ENCODE results near the gene SLC2A4.
"Not testable (repeated sequence)": the region's sequence is repeated elsewhere in the genome, so short reads cannot be mapped to it uniquely, and the experiment has no call there.

Gene SLC2A4

DNA sequence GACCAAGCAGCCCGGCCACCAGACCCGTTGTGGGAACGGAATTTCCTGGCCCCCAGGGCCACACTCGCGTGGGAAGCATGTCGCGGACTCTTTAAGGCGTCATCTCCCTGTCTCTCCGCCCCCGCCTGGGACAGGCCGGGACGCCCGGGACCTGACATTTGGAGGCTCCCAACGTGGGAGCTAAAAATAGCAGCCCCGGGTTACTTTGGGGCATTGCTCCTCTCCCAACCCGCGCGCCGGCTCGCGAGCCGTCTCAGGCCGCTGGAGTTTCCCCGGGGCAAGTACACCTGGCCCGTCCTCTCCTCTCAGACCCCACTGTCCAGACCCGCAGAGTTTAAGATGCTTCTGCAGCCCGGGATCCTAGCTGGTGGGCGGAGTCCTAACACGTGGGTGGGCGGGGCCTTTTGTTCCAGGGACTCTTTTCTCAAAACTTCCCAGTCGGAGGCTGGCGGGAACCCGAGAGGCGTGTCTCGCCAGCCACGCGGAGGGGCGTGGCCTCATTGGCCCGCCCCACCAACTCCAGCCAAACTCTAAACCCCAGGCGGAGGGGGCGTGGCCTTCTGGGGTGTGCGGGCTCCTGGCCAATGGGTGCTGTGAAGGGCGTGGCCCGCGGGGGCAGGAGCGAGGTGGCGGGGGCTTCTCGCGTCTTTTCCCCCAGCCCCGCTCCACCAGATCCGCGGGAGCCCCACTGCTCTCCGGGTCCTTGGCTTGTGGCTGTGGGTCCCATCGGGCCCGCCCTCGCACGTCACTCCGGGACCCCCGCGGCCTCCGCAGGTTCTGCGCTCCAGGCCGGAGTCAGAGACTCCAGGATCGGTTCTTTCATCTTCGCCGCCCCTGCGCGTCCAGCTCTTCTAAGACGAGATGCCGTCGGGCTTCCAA is at the start of gene SLC2A4:
TSS of gene SLC2A4 (plus strand) at position 645 of the 879 bp plus-strand sequence. CDS start at position 862, 217 bp downstream.
- peak; percentile 96 for DNase-seq

DNA sequence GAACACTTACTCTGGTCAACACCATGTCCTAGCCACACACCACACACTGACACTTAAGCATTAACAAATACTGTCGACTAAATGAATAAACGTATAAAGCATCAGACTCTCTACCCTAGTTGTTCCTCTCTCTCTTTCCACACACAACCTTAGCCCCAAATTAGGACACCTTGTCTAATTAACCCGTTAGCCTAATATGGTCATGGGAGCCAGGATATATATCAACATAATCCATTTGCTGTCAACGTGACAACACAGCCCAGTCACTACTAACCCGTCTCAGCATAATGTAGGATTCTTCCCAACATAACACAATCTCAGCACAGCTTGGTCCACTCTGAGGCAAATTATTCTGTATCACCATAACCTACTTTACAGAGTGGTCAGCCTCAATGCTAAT is 49.4 kb upstream of the SLC2A4 start:
- no peak for DNase-seq

DNA sequence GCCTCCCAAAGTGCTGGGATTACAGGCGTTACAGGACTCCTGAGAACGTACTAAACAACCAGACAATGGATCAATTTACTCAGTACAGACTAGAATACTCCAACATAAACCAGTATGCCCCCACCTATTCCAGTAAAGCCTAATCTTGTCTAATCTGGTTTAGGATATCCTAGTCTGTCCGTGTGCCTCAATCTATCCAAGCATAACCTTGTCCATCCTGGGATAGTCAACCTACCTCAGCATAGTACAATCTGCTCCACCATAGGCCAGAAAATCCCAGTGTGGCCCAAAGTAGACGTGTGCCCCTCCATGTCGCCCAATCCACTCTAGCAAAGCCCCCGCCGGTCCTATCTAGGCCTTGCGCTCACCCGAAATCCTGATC is 47.8 kb upstream of the SLC2A4 start:
- no peak for DNase-seq

DNA sequence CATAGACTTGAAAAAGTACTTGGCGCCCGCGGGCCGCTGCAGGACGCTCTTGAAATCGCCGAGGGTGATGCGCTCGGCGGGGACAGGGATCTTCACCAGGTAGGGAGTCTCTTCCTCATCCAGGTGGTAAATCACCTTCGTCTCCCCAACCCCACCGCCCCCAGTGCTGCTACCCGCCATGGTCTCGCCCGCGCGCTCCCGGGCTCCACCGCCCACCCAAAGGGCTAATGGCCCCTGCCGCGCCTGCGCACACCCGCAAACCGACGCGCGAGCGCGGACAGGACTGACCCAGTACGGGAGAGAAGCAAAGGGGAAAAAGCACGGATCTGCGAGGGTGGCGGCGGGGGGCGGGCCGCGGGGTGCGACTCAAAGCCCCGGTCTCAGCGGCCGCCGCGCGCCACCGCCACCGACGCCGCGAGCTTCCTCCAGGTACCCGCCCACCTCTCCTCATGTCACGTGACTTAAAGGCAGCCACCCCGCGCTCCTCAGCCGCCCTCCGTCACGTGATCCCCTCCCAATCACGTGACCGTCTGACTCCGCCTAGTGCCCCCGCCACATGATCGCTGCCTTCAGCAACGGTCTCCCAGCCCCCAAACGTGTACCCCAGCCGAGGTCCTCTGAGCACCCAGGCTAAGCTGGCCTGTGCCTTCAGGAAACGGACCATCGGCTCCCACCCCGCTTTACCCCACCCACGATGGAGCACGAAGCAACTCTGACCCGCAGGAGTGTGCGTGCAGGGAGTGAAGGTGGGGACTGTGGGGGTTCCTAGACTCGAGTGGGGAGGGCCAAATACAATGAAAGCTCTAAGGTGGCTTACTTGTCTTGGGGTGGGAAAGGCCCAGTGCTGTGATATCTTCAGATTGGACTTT is 47.2 kb upstream of the SLC2A4 start, which contains the start of gene DVL2:
TSS of gene DVL2 (minus strand) at position 435 of the 869 bp plus-strand sequence. CDS start at position 180, 255 bp downstream.
- DNase-seq = peak; percentile 94

DNA sequence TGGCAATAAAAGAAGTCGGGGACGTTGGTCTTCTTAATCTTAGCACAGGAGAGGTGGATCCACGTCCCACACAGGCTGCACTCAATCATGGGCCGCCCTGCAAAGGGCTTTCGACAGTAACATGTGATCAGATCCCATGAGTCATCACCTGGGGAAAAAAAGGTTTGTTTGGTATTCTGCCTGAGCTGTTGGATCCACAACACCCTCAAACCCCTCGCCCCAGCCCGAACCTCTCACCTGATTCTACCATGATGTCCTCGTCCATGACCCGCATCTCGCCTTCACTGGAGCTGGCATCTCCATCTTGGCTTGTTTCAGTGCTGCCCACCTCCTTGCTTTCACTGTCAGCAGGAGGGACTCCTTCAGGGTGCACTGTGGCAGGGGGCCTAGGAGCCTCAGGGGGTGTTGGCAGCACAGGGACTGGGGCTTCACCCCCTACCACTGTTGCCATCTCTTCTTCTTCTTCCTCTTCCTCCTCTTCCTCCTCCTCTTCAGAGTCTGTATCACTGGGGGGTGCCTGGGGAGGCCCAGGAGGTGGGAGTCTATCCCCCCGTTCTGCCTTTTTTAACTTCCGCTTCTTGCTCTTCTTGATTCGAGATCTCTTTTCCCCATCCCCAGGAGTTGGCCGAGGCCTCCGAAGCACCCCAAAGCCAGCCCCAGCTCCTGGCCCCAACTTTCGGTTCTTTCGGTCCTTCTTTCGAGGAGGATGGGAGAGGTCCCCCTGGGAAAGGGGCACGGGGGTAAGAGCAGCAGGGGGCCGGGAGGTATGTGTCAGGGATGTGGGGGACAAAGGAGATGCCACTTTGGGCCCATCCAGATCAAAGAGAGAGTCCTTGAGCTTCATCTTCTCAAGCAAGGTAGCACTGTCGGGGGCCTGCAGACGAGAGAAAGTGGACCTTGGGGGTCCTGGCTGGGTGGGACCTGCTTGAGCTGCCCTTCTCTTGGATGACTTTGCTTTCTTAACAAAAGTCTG is 45.5 kb upstream of the SLC2A4 start:
- DNase-seq = no peak

DNA sequence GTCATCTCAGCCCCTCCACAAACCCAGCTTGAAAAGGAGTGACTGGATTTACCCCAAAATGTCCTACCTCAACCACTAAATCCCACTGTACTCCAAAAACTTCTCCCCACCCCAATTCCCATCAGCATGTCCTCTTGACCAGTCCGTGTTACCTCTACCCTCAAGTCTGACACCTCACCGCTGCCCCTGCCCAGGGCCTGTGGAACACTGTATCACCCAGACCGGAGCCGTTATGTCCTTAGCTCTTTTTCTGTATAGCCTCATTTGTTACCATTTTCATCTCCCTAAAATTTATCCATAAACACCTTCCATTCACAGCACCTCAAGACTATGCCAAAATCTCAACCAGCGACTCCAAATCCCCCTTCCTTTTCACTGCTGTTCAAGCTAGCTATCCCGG is 44.7 kb upstream of the SLC2A4 start:
- no peak for DNase-seq

DNA sequence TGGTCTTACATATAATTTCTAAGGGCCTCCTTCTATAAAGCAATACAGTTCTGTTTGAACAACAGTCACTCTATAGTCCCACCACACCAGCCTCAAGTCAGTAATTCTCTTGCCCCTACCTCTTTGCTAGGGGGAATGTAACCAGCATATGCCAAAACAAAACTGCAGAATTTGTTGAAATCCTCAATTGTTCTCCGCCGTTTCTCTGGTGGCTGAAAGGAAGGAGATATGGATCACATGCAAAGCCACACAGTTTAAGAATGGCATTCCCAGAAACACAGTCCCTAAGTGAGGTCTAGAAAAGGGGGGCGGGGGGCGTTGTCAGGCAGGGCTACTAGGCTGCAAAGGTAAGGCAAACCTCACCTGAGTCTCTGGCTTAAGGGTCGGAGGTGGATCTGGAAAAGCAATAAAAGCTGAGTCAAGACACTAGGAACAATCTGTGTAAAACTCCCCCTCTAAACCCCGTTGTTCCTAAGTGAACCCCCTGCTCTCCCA is 44.2 kb upstream of the SLC2A4 start:
- no peak for DNase-seq

DNA sequence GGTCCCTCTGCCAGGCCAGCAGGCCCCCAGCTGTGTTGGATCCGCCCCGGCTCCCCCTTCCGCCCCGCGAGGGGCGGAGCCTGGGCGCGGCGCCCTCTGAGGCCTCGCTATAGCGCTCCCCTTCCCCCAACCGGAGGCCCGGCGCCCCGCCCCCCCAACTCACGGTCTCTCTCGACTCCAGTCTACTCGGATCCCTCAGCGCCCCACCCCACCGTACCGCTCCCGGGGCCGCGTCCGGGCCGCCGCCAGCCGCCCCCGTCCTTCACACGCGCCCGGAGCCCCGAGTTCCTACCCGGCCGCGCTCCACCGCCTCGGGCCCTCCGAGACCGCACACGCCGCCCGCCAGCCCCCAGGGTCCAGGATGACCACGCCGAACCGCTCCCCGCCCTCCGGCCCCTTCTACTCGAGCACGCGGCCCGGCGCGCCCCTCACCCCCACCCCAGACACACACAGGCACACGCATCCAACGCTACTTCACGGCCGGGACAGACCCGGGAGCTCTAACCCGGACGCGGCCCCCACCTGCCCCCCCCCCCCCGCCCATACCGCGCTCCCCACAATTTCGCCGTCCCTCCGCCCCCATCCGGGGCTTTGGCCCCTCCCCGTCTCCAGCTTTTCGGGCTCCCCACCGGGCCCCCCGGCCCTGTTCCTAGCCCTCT is 43.6 kb upstream of the SLC2A4 start:
- peak; percentile 76 for DNase-seq

DNA sequence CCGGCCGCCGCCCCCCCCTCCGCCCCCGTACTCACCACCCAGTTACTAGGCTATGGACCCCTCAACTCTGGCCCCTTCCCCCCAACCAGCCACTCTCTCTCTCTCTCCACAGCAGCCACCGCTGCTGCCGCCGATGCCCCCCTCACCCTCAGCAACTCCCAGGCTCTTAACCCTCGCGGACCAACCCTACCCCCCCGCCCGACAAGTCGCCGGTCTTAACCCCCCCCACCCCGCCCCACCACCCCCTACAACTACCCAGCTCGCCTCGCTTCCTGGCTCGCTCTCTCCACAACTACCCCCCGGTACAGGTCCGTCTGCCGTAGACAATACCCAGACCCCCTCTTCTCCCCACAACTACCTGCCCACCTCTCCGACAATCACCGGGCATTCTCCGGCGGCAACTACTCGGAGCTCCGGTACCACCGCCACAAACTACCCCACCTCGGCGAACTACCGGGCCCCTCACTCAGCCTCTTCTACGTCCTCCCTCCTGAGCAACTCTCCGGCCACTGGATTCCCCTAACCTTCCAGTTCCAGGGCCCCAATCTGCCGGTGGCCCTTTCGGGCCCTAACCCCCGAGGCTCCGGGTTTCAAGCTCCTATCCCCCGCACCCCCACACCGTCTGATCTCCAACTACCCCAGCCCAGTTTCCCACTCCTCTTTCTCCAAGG is 43.0 kb upstream of the SLC2A4 start:
- peak; percentile 36 for DNase-seq

DNA sequence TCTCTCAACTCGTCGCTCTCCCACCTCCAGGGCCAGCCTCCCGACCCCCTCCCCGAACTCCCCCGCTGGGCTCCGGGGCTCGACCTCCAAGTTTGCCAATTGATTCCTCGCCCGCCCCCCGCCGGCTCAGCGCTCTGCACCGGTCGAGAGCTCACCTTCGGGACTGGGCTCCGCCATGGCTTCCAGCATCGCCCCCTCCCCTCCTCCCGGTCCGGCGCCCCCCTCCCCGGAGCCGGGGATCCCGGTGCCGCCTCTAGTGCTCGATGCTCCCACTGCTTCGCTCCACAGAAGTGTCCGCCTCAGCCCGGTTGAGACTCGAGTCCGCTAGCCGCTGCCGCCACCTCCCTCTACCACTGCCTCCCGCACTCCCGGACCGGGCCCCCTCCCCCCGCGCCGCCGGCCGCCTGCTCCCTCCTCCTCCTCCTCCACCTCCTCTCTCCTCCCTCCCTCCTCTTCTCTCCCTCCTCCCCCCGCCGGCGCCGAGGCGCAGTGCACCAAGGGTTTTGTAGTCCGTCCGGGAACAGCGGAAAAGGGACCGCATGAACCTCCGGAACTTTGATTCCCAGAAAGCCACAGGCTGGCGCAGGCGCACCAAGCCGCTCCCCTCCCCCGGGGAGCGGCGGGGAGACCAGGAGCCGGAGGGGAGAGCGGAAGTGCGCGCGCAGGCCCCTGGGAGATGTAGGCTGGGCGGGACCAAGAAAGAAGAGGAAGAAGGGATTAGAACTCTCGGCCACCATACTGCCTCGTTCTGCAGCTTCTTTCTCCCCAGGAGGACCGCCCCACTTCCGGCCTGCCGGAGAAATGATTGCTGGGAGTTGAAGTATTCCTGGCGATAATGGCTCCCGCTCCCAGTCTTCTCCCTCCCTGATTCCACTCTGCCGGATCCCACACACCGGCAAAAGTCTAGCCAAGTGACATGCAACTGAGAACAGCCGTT is 42.2 kb upstream of the SLC2A4 start, which contains the start of gene PHF23:
TSS of gene PHF23 (minus strand) at position 367 of the 937 bp plus-strand sequence. CDS start at position 189, 178 bp downstream.
- DNase-seq = peak; percentile 100

DNA sequence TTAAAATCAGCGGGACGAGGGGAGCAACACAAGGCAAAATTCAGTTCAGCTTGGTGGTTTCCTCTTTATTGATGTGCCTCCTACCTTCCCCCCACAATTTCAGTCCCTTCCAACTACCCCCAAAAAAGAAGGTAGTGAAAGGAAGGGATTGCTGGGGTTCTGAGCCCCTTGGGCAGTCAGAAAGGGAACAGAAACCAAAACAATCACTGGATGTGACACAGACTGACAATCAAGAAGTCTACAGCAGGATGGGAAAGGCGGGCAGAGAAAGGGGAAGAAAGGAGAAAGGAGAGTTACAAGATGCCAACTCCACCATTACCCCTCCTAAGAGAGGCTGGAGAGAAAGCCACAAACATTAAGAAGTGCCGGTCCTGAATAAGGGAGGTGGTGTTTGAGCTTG is 41.1 kb upstream of the SLC2A4 start:
- no peak for DNase-seq

DNA sequence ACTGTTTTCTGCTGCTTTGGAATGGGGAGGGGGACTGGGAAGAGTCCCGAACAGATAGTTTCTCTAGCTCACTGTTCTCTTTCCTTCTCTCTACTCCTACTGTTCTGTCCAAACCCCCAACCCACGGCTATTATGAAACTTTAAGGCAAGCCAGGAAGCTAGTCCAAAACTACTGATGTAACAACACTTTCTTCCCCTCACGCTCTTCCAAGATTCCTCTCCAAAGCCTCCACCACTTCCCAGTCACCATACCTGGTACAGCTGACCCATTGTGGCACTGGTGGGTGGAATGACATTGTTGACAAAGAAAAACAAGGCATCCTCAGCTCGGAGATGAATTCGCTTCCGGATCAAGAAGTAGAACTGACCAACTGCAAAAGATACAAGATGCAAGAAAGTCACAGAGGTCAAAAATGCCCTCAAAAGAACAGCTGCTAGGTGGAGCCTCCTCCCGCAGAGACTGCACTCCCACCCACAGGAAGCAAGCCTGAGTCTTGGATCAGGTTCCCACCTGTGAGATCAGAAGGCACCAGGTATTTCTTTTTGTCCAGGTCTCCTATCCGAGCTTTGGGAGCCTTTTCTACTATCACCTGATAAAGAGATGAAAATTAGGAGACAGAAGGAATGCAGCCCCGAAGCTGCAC is 40.3 kb upstream of the SLC2A4 start:
- DNase-seq = no peak

DNA sequence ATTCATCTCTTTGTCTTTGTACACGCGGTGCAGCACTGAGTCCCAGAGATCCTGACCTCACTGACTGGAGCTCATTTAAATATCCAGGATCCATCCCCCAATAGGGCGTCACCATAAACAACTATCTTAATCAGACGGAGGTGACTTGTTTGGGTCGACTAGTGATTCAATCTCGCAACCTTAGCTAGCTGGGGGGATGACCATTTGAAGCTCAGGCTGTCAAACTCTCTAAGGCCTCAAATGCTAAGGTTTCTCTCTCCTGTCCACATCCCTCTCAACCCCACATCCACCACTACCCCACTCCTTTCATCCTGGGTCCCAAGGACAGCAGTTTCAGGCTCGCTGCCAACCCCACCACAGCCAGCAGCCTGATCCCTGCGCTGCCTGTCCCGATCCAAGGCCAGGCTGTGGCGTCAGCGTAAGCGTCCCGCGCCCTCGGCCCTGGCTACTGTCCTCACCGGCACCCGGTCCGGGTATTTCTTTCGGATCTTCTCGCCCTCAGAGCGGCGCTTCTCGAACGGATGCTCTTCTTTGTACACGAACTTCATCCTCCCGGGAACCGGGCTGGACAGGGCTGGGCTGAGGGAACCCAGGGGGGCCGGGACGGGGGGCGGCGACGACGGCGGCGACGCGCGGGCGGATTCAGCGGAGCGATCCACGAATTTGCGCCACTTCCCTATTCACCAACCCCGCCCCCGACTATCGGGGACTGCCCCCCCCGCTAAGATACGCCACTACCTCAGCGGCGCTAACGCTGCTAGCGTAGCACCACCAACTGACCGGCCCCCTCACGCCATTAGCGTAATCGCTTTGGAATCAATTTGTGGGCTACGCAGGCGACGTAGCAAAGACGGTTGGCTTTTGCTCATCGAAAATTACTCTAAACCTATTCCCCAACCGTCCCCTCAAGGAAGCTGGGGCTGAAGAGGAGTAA is 39.5 kb upstream of the SLC2A4 start, which contains the start of gene GABARAP:
TSS of gene GABARAP (minus strand) at position 667 of the 934 bp plus-strand sequence. CDS start at position 548, 119 bp downstream.
- DNase-seq = peak; percentile 92

DNA sequence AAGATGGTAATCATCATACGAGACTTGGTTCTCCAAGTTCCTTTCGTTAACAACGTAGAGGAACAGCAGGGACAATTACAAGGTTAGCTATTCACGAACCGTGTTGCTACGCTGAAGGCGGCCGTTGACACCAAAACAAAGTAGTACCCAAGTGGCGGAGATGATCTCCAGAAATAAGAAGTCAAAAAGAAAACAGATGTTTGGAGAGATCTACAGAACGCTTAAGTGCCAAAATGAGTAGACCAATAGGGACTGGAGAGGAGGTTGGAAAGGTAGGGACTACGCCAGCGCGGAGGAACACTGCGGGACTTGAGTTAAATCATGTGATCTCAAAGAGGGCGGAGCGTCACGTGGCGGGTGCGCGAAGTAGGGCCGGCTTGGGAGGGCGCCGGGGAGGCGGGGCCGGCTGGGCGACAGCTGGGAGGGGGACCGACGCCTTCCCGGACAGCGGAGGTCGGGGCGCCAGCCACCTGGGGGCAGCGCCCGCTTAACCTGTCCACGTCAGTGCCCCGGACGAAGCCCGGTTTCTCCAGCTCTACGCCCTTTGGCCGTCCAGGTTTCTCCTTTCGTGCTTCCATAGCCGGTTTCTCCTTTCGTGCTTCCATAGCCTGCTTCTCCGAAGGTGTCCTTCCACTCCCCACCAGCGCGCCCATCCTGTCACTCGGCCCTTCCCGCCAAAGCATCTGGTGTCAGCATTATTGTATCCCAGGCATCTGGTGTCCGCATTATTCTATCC is 38.6 kb upstream of the SLC2A4 start:
- peak; percentile 94 for DNase-seq

DNA sequence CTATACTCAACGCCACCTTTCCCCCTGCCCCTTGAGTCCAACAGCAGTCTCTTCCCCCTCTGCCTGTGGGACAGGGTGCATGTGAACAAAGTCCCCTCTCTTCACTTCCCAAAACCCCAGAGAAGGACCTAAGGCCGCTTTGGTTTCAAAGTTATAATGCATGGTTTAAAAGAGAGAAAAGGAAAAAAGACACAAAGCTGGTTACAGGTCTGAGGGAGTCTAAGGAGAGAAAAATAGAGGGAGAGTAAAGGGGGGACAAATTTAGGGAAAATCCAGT is 38.1 kb upstream of the SLC2A4 start:
- DNase-seq = no peak

DNA sequence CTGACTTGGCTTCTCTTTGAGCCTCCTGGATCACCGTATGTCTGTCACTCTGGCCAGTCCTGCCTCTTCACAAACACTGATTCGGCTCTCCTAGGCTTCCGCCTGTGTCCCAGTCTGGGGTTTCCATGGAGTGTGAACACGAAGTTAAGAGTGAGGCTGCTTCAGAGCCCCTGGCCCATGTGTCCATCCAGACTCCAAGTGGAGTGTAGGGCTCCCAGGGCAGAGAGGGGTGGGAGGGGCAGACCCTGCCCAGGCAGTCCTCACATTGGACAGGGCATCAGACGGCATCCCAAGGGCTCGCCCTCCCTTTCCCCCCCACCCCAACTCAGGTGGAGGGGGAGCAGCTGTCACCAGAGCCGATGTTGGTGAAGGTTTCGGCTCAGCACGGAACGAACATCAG is 37.7 kb upstream of the SLC2A4 start:
- DNase-seq = not testable (repeated sequence)

DNA sequence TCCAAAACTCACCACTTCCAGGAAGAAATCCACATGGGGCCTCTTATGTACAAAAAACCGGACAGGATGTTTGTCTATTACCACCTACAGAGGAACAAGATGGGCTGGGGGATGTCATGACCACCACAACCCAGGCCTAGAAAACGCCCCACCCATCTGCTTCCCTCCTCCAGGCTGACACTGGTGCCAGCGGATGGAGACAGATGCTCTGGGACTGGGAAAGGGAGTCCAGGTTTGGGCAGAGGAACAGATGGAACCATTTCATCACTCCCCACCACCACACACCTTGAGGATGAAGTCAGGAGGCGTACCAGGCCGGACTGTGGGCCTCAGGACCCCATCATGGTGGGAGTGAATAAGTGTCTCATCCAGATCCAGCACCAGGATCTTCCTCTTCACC is 34.7 kb upstream of the SLC2A4 start:
- DNase-seq = no peak
